SK-N-SH (cell line): ENCODE measurements around the gene TEX12.
"Not testable (repeated sequence)": the region's sequence is repeated elsewhere in the genome, so short reads cannot be mapped to it uniquely, and the experiment has no call there.

Experiments used
- CHD2 ChIP-seq: fragments of 150-350 bp; IDR thresholded peaks from 2 replicates; pipeline ENCODE4 v1.6.1; 2018; ENCODE audit warnings: low read length; ENCODE audit not compliant: partially characterized antibody
- CTCF ChIP-seq: fragments of 200-600 bp; sonication (generic); IDR thresholded peaks from 2 replicates; pipeline ENCODE4 v1.6.1; 2017; ENCODE audit warnings: antibody characterized with exemption, mild to moderate bottlenecking, moderate library complexity
- EP300 ChIP-seq, 2 experiments: IDR thresholded peaks; 2 replicates each; pipeline versions ENCODE4 v1.4.0 to v1.6.1; 2012; ENCODE audit warnings: borderline replicate concordance in 1 of 2, low read depth in 1 of 2, low read length in 1 of 2
- EZH2phosphoT487 ChIP-seq: fragments of 200-600 bp; sonication (generic); IDR thresholded peaks from 2 replicates; pipeline ENCODE4 v1.6.1; 2017; ENCODE audit warnings: low read depth, mixed run types, mild to moderate bottlenecking, antibody characterized with exemption, moderate library complexity, borderline replicate concordance
- FOXJ3 ChIP-seq: sonication (generic); formaldehyde crosslinking; IDR thresholded peaks from 2 replicates; pipeline ENCODE4 v1.5.1; 2020; ENCODE audit warnings: mild to moderate bottlenecking, missing genetic modification reagents
- IRF3 ChIP-seq: fragments of 150-350 bp; IDR thresholded peaks from 2 replicates; pipeline ENCODE4 v1.6.1; 2016; ENCODE audit warnings: mild to moderate bottlenecking, low read depth, low read length
- JUND ChIP-seq: IDR thresholded peaks from 2 replicates; pipeline ENCODE4 v1.4.0; 2012
- NRF1 ChIP-seq: IDR thresholded peaks from 2 replicates; pipeline ENCODE4 v1.6.1; 2012; ENCODE audit warnings: low read depth, mild to moderate bottlenecking, low read length
- RAD21 ChIP-seq: IDR thresholded peaks from 2 replicates; pipeline ENCODE4 v1.6.1; 2012; ENCODE audit warnings: mild to moderate bottlenecking, low read length
- REST ChIP-seq: IDR thresholded peaks from 2 replicates; pipeline ENCODE4 v1.6.1; 2012; ENCODE audit warnings: mild to moderate bottlenecking, low read depth, low read length, moderate library complexity
- RFX5 ChIP-seq: IDR thresholded peaks from 2 replicates; pipeline ENCODE4 v1.6.1; 2012; ENCODE audit warnings: mild to moderate bottlenecking, improper control_type of control experiment, low read length
- SIN3A ChIP-seq: IDR thresholded peaks from 2 replicates; pipeline ENCODE4 v1.6.1; 2012; ENCODE audit warnings: low read depth, mild to moderate bottlenecking, low read length, moderate library complexity, borderline replicate concordance
- USF2 ChIP-seq: fragments of 150-350 bp; IDR thresholded peaks from 2 replicates; pipeline ENCODE4 v1.6.1; 2017; ENCODE audit warnings: antibody characterized with exemption, low read length, low read depth, borderline replicate concordance

GRCh38 chr11:112162200-112162599, 5.0 kb upstream of the TEX12 start:
- not testable (repeated sequence) for TF ChIP-seq CTCF; FOXJ3 (CRISPR knock-in tag); CHD2; REST; NRF1; EZH2phosphoT487; EP300 (IDR thresholded peaks at IDR 0.05; ENCODE audit: borderline replicate concordance in 1 of 2, low read depth in 1 of 2, low read length in 1 of 2); RFX5; USF2; SIN3A; IRF3; RAD21; JUND
